ENCODE measurements around the gene SPHK2. TPM values are rescaled to one million over a fixed set of nuclear protein-coding genes. Genes with fewer than 3 reads are reported as not detected.

The SPHK2 gene
- total RNA-seq, 1 donor from 2014 or later = 7.2 TPM

GRCh38 chr19:48633148-48634035 lies 14.1 kb downstream of the SPHK2 start:
- no peak overlapping the region for H3K4me3 ChIP-seq
- H3K9me3 ChIP-seq (ENCODE audit: low read depth) = no peaks in the 10 kb centered on the region
- peak overlapping the region; percentile 88 for H3K4me3 Mint-ChIP-seq
- H3K36me3 Mint-ChIP-seq = peaks cover 4% of the 10 kb centered on the region
- H3K9ac ChIP-seq = no peak overlapping the region
- H3K79me2 ChIP-seq (ENCODE audit: low read depth) = peaks cover 10% of the 10 kb centered on the region
- no peaks in the 10 kb centered on the region for H3K9me3 Mint-ChIP-seq
- no peaks in the 10 kb centered on the region for H3K27me3 ChIP-seq
- no peak overlapping the region for H3K4me2 ChIP-seq
- H2AFZ ChIP-seq (replicated peaks) = no peak overlapping the region
- peaks cover 8% of the 10 kb centered on the region for H3K27me3 Mint-ChIP-seq (ENCODE audit: insufficient read depth, low read depth)
- no peak for DNase-seq (ENCODE audit: low spot score)
- no peak overlapping the region for H3K27ac ChIP-seq
- no peaks in the 10 kb centered on the region for H3K36me3 ChIP-seq
- H3K4me1 Mint-ChIP-seq = peaks cover 62% of the 10 kb centered on the region
- peaks cover 69% of the 10 kb centered on the region for H3F3A ChIP-seq (ENCODE audit: low read depth)
- H3K27ac Mint-ChIP-seq = no peak overlapping the region
- TF ChIP-seq EZH2 (IDR thresholded peaks at IDR 0.05) (no peak), CTCF (IDR thresholded peaks at IDR 0.05) (no peak), EZH2phosphoT487 (IDR thresholded peaks at IDR 0.05) (no peak)
- peaks cover 24% of the 10 kb centered on the region for H3K4me1 ChIP-seq
- H4K20me1 ChIP-seq (ENCODE audit: low read depth) = peaks cover 35% of the 10 kb centered on the region

GRCh38 chr19:48634036-48634342 lies 14.7 kb downstream of the SPHK2 start:
- H3K4me1 ChIP-seq = peaks cover 28% of the 10 kb centered on the region

GRCh38 chr19:48634424-48635262 lies 15.3 kb downstream of the SPHK2 start:
- Histone ChIP-seq H3K36me3 (no peaks in the 10 kb centered on the region), H2AFZ (replicated peaks) (no peak overlapping the region), H3K27me3 (no peaks in the 10 kb centered on the region), H3K79me2 (ENCODE audit: low read depth) (peaks cover 10% of the 10 kb centered on the region), H3K9ac (no peak overlapping the region), H4K20me1 (ENCODE audit: low read depth) (peaks cover 31% of the 10 kb centered on the region), H3K4me2 (peak overlapping the region; percentile 98), H3K4me1 (peaks cover 28% of the 10 kb centered on the region), H3K9me3 (ENCODE audit: low read depth) (no peaks in the 10 kb centered on the region), H3K27ac (no peak overlapping the region), H3K4me3 (peak overlapping the region; percentile 87), H3F3A (ENCODE audit: low read depth) (peaks cover 68% of the 10 kb centered on the region)
- peak overlapping the region; percentile 88 for H3K4me3 Mint-ChIP-seq
- DNase-seq (ENCODE audit: low spot score) = peak; percentile 96
- H3K4me1 Mint-ChIP-seq = peaks cover 71% of the 10 kb centered on the region
- peaks cover 8% of the 10 kb centered on the region for H3K27me3 Mint-ChIP-seq (ENCODE audit: insufficient read depth, low read depth)
- H3K36me3 Mint-ChIP-seq = peaks cover 9% of the 10 kb centered on the region
- H3K27ac Mint-ChIP-seq = peak overlapping the region; percentile 69
- no peak for TF ChIP-seq EZH2phosphoT487 (IDR thresholded peaks at IDR 0.05)
- no peak for TF ChIP-seq EZH2 (IDR thresholded peaks at IDR 0.05)
- no peak for TF ChIP-seq CTCF (IDR thresholded peaks at IDR 0.05)
- H3K9me3 Mint-ChIP-seq = no peaks in the 10 kb centered on the region

More at GRCh38 chr19:48634036-48634342, 14.7 kb downstream of the SPHK2 start:
- H3K9me3 Mint-ChIP-seq = no peaks in the 10 kb centered on the region
- peaks cover 69% of the 10 kb centered on the region for H3F3A ChIP-seq (ENCODE audit: low read depth)
- H2AFZ ChIP-seq (replicated peaks) = no peak overlapping the region
- H3K79me2 ChIP-seq (ENCODE audit: low read depth) = peaks cover 10% of the 10 kb centered on the region
- H3K36me3 ChIP-seq = no peaks in the 10 kb centered on the region
- peak overlapping the region; percentile 23 for H3K4me3 ChIP-seq
- peaks cover 68% of the 10 kb centered on the region for H3K4me1 Mint-ChIP-seq
- no peaks in the 10 kb centered on the region for H3K9me3 ChIP-seq (ENCODE audit: low read depth)
- H3K9ac ChIP-seq = no peak overlapping the region
- peaks cover 8% of the 10 kb centered on the region for H3K27me3 Mint-ChIP-seq (ENCODE audit: insufficient read depth, low read depth)
- H4K20me1 ChIP-seq (ENCODE audit: low read depth) = peaks cover 35% of the 10 kb centered on the region
- peak overlapping the region; percentile 88 for H3K4me3 Mint-ChIP-seq
- no peaks in the 10 kb centered on the region for H3K27me3 ChIP-seq
- H3K36me3 Mint-ChIP-seq = peaks cover 7% of the 10 kb centered on the region
- no peak overlapping the region for H3K27ac Mint-ChIP-seq
- TF ChIP-seq CTCF (IDR thresholded peaks at IDR 0.05) = no peak
- no peak for TF ChIP-seq EZH2phosphoT487 (IDR thresholded peaks at IDR 0.05)
- TF ChIP-seq EZH2 (IDR thresholded peaks at IDR 0.05) = no peak
- H3K27ac ChIP-seq = no peak overlapping the region
- DNase-seq (ENCODE audit: low spot score) = no peak
- peak overlapping the region; percentile 98 for H3K4me2 ChIP-seq
